Right atrium auricular region (tissue), 2 donors: ENCODE results near the gene ARHGEF37. TPM values are rescaled to one million over a fixed set of nuclear protein-coding genes. Genes with fewer than 3 reads are reported as not detected.

ENCODE experiments used
- DNase-seq: peaks from one replicate; pipeline ENCODE4 v3.0.0-alpha.2; 2019; ENCODE audit warnings: low spot score
- H3K27ac ChIP-seq, 2 donors: fragments of 200-600 bp; sonication (generic); 1 replicate in 1 of 2; 2 replicates in 1 of 2; pipeline ENCODE4 v1.5.1; 2016 to 2019
- H3K27me3 ChIP-seq, 2 donors: fragments of 200-600 bp; sonication (generic); one replicate each; pipeline versions ENCODE4 v1.5.1 to v1.6.0; 2017 to 2019
- H3K36me3 ChIP-seq: fragments of 200-600 bp; sonication (generic); one replicate; pipeline ENCODE4 v1.5.1; 2016
- H3K4me1 ChIP-seq, 2 donors: fragments of 200-600 bp; sonication (generic); one replicate each; pipeline versions ENCODE4 v1.5.1 to v1.6.0; 2017 to 2019
- H3K4me3 ChIP-seq, 2 donors: fragments of 200-600 bp; sonication (generic); 1 replicate in 1 of 2; 2 replicates in 1 of 2; pipeline ENCODE4 v1.5.1; 2017 to 2019; ENCODE audit warnings: mild to moderate bottlenecking in 1 of 2, moderate library complexity in 1 of 2
- H3K9me3 ChIP-seq, 2 donors: fragments of 200-600 bp; sonication (generic); one replicate each; pipeline ENCODE4 v1.5.1; 2019
- total RNA-seq, 2 donors: library from RNA; depleted of rRNA; stranded (reverse); fragments of >200 nt; gene quantifications; one replicate each; pipeline ENCODE4 v1.1.0, GENCODE V29; 2016
- TF ChIP-seq, protein P1 (sequence below), 2 donors: fragments of 200-600 bp; sonication (generic); IDR thresholded peaks; one replicate each; pipeline ENCODE4 v1.5.1; 2019; ENCODE audit warnings: antibody characterized with exemption in 2 of 2

Gene ARHGEF37
- total RNA-seq, 2 donors from 2014 or later, result 11.0 to 13.7 TPM

DNA sequence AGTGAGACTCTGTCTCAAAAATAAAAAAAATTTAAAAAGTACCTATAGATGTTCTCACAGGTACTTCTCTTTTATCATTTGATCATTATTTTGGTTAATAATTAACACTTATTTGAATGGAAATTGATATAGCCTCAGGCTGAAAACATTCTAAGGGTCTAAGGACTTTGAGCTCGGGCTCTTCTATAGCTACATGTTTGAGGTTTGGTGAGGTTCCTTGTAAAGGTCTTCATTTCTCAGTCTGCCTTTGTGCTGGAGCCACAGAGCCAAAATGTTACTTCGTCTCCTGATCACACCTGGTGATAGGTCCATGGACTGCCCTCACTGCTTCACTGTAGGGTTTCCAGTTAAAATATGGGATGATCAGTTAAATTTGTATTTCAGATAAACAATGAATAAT lies 22.6 kb downstream of the ARHGEF37 start:
- TF ChIP-seq, protein P1, sequence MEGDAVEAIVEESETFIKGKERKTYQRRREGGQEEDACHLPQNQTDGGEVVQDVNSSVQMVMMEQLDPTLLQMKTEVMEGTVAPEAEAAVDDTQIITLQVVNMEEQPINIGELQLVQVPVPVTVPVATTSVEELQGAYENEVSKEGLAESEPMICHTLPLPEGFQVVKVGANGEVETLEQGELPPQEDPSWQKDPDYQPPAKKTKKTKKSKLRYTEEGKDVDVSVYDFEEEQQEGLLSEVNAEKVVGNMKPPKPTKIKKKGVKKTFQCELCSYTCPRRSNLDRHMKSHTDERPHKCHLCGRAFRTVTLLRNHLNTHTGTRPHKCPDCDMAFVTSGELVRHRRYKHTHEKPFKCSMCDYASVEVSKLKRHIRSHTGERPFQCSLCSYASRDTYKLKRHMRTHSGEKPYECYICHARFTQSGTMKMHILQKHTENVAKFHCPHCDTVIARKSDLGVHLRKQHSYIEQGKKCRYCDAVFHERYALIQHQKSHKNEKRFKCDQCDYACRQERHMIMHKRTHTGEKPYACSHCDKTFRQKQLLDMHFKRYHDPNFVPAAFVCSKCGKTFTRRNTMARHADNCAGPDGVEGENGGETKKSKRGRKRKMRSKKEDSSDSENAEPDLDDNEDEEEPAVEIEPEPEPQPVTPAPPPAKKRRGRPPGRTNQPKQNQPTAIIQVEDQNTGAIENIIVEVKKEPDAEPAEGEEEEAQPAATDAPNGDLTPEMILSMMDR (IDR thresholded peaks at IDR 0.05), result no peak
- Histone ChIP-seq H3K27me3 (no peaks in the 10 kb centered on the region), H3K27ac (no peak overlapping the region), H3K4me1 (peaks cover 0 to 11% of the 10 kb centered on the region in 2 donors), H3K9me3 (no peaks in the 10 kb centered on the region), H3K36me3 (peaks cover 15% of the 10 kb centered on the region), H3K4me3 (no peak overlapping the region)
- no peak for DNase-seq

DNA sequence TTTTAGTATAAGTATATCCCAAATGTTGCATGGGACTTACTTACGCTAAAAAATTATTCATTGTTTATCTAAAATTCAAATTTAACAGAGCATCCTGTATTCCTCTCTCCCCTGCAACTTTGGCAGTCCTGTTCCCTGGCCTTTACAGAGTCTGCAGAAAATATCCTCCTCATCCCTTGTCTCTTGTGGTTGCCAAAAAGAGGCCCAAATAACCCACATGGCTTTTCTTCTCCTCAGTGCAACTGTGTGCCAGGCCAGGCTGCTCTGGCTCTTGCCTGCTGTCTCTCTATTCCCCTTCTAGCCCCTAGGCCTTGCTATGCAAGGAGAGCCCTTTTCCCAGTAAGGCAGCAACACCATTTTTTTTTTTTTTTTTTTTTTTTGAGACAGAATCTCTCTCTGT lies 23.0 kb downstream of the ARHGEF37 start:
- TF ChIP-seq, protein P1 (IDR thresholded peaks at IDR 0.05), result no peak
- Histone ChIP-seq H3K4me1 (peaks cover 0 to 11% of the 10 kb centered on the region in 2 donors), H3K27me3 (no peaks in the 10 kb centered on the region), H3K4me3 (no peak overlapping the region), H3K9me3 (no peaks in the 10 kb centered on the region), H3K36me3 (peaks cover 19% of the 10 kb centered on the region), H3K27ac (no peak overlapping the region)
- DNase-seq, result no peak

DNA sequence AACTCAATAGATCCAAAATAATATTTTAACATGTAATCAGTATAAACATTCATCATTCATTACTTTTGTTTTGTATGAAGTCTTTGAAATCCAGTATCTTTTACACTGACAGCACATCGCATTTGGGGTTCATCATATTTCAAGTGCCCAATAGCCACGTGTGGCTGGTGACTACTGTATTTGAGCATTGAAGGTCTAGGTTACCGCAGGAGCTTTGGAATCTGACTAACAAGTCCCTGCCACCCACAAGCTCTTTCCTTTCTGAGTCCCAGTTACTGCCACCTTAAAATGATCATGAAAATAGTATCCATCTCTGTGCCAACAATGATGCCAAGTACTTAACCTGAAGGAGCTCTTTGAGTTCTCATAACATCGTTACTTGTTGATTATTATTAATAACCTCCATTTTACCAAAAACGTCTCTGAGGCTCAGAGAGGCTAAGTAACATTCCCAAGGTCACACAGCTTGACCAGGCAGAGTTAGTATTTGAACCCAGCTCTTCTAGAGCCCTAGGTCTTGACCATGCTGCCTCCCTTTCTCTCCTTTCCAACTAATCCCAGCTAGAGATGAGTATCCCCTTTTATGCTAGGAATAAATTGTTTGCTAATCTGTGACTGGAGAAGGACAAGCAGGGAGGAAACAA lies 24.2 kb downstream of the ARHGEF37 start:
- Histone ChIP-seq H3K36me3 (peaks cover 31% of the 10 kb centered on the region), H3K4me1 (peaks cover 0 to 11% of the 10 kb centered on the region in 2 donors), H3K27ac (peak overlapping the region; percentile 20 to 48), H3K4me3 (no peak overlapping the region), H3K9me3 (no peaks in the 10 kb centered on the region), H3K27me3 (no peaks in the 10 kb centered on the region)
- no peak for DNase-seq
- TF ChIP-seq, protein P1 (IDR thresholded peaks at IDR 0.05), result no peak

DNA sequence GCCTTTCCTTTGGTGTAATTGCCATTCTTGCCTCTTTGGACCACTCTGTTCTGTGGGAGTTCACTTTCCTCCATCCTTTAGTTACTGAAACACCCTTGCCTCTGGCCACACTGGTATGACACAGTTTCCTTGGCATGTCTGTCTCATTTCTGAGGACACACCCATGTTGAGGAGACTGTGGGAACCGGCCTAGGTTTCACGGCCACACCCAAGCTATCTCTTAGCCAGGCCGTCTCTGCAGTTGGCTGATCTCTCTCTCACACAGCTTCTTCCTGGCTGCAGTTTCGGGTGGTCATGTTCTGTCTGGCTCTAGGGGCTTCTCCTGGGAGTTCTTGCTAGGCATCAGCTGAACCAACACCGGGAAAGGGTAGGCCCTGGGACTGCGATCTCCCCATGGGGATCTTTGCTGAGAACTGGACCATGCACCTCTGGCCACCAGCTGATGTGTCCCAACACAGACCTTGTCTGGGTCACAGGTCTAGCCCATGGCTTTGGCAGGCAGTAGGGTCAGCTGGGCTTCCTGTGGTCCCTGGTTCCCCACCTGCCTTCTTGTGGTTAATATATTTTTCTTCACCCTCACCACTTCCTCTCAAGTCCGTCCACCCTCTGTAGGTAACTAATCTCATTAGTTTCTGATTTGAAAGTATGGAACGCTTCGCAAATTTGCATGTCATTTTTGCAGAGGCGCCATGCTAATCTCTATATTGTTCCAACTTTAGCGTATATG lies 24.9 kb downstream of the ARHGEF37 start:
- TF ChIP-seq, protein P1 (IDR thresholded peaks at IDR 0.05), result no peak
- H3K36me3 ChIP-seq, result peaks cover 31% of the 10 kb centered on the region
- H3K27me3 ChIP-seq, result no peaks in the 10 kb centered on the region
- DNase-seq, result peak; percentile 79
- no peak overlapping the region for H3K4me3 ChIP-seq
- no peaks in the 10 kb centered on the region for H3K9me3 ChIP-seq
- peaks cover 0 to 11% of the 10 kb centered on the region in 2 donors for H3K4me1 ChIP-seq
- H3K27ac ChIP-seq, result peak overlapping the region; percentile 20 to 48

DNA sequence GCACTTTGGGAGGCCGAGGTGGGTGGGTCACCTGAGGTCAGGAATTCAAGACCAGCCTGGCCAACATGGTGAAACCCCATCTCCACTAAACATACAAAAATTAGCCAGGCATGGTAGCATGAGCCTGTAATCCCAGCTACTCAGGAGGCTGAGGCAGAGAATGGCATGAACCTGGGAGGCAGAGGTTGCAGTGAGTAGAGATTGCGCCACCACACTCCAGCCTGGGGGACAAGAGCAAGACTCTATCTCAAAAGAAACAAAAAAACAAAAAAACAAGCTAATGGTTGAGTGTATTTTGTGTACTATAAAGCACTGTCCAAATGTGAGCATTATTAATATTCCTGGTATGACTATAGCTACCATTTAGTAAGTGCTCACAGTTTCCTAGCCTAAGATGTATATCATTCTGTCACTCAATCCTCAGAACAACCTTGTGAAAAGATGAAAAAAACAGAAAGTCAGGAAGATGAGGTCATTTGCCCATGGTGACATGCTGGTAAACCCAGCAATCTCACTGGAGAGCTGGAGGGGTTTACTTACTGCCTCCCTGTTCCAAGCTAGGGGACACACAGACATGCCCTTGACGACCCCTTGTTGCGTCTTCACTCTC lies 27.7 kb downstream of the ARHGEF37 start:
- Histone ChIP-seq H3K36me3 (peaks cover 23% of the 10 kb centered on the region), H3K4me3 (no peak overlapping the region), H3K27me3 (no peaks in the 10 kb centered on the region), H3K4me1 (peaks cover 0 to 11% of the 10 kb centered on the region in 2 donors), H3K27ac (no peak overlapping the region), H3K9me3 (no peaks in the 10 kb centered on the region)
- TF ChIP-seq, protein P1 (IDR thresholded peaks at IDR 0.05), result no peak
- no peak for DNase-seq
